Omental fat pad (tissue), 4 donors: ENCODE measurements around the gene ZNF444. TPM values are rescaled to one million over a fixed set of nuclear protein-coding genes. Genes with fewer than 3 reads are reported as not detected.

ENCODE experiments used
- ATAC-seq: fragments of 150-250 bp; one replicate; pipeline ENCODE4 v1.9.1; 2016; ENCODE audit warnings: mild to moderate bottlenecking, moderate library complexity; ENCODE audit not compliant: low FRiP score
- DNase-seq: peaks from one replicate; pipeline ENCODE4 v3.0.0-alpha.2; 2019; ENCODE audit warnings: low spot score
- CTCF ChIP-seq, 3 donors: fragments of 450-650 bp; IDR thresholded peaks; one replicate each; pipeline ENCODE4 v1.5.1; 2016 to 2017; ENCODE audit warnings: antibody characterized with exemption in 3 of 3, mild to moderate bottlenecking in 3 of 3, moderate library complexity in 2 of 3
- total RNA-seq, 4 donors: library from RNA; depleted of rRNA; stranded (reverse); fragments of >200 nt; gene quantifications; one replicate each; pipeline ENCODE4 v1.1.0, GENCODE V29; 2016

ZNF444 gene
- total RNA-seq, 4 donors from 2014 or later: 10.4 to 14.2 (median 13.1) TPM

DNA sequence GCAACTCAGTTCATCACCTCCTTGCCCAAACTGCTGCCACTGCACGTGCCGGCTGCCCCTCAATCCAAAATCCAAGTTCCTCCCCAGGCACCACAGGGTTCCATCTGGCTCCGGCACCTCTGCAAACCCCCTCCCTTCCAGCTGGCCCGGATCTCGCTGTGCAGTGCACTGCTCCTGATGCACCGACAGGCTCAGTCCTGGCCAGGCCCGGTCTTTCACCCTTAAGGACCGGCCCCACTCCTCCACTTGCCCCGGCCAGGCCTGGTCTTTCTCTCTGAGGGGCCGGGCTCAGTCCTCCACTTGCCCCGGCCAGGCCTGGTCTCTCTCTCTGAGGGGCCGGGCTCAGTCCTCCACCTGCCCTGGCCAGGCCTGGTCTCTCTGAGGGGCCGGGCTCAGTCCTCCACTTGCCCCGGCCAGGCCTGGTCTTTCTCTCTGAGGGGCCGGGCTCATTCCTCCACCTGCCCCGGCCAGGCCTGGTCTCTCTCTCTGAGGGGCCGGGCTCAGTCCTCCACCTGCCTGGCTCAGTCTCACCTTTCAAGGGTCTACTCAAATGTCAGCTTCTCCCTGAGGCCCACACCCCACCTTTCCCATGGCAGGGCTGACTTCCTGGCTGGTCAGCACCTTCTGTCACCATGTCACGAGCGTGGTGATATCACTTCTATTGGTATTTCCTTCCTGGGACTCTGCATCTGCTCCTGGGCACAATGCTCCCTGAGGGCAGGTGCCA lies 26.9 kb upstream of the ZNF444 start:
- TF ChIP-seq CTCF (IDR thresholded peaks at IDR 0.05): no peak
- no peak for ATAC-seq
- DNase-seq: no peak

DNA sequence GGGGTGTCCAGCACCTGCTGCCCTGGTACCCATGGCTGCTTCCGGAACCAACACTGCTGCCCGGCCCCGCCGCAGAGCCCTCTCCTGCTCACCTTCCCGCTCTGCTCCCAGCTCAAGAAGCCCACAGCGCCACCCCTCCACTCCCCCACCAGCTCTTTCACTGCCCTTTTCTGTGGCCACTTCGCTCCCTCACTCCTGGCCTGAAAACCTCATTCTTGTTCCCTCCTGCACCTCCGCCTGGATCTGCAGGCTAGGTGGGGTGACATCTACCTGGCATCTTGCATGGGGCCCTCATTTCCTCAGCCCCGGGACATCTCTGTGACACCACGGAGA lies 26.3 kb upstream of the ZNF444 start:
- no peak for ATAC-seq
- no peak for TF ChIP-seq CTCF (IDR thresholded peaks at IDR 0.05)
- DNase-seq: no peak

- TF ChIP-seq CTCF (IDR thresholded peaks at IDR 0.05): no peak
- no peak for ATAC-seq
Observed at GRCh38 chr19:56115490-56115889, 25.6 kb upstream of the ZNF444 start.

DNA sequence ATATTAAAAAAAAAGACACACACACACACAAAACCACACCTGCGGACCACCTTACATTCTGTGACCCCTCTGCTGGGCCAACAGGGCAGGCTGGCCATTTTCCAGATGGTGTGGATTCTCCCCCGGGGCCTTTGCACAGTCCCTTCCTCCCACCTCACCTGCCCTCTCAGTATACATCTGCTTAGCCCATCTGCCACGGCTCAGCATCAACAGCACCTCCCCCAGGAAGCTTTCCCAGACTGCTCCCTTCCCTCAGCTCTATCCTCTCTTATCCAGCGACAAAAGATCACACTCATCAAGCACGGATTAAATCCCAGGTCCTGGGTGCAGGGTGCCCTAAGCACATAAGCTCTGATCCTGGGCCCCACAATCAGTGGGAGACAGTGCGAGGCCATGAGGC lies 24.5 kb upstream of the ZNF444 start:
- DNase-seq: no peak
- ATAC-seq: no peak
- TF ChIP-seq CTCF (IDR thresholded peaks at IDR 0.05): no peak

More at GRCh38 chr19:56115490-56115889, 25.6 kb upstream of the ZNF444 start:
- no peak for DNase-seq

GRCh38 chr19:56117376-56117884 lies 23.7 kb upstream of the ZNF444 start:
- ATAC-seq: no peak
- no peak for DNase-seq
- TF ChIP-seq CTCF (IDR thresholded peaks at IDR 0.05): no peak

DNA sequence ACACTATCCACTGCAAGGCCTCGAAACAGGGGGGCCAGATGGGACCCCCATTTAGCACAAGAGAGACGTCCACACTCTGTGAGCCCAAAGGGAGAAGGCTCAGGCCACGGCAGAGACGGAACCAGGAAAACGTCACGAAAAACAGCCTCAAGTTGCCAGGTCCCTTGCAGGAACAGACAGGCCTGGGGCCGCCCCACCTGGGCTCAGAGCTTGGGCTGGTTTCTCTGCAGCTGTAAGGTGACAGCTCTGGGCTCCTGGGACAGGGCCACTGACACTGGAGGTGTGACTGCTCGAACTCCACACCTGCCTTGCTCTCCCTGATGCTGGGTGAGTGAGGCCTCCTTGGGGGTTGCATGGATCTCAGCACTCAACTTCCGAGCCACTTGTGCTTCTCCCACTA lies 23.2 kb upstream of the ZNF444 start:
- DNase-seq: no peak
- no peak for ATAC-seq
- no peak for TF ChIP-seq CTCF (IDR thresholded peaks at IDR 0.05)
